ENCODE measurements around the gene ETFB.

The ETFB gene

GRCh38 chr19:51331716-51332115, 34.5 kb downstream of the ETFB start:
- no peak overlapping the region for H3K4me3 ChIP-seq (ENCODE audit: low read length)
- no peak for TF ChIP-seq CTCF (conservative IDR thresholded peaks at IDR 0.05; ENCODE audit: low read length)
- DNase-seq (ENCODE audit: low read depth) = no peak

GRCh38 chr19:51331193-51331592, 35.0 kb downstream of the ETFB start:
- TF ChIP-seq CTCF (conservative IDR thresholded peaks at IDR 0.05; ENCODE audit: low read length) = no peak
- no peak for DNase-seq (ENCODE audit: low read depth)
- H3K4me3 ChIP-seq (ENCODE audit: low read length) = no peak overlapping the region

GRCh38 chr19:51330366-51330765, 35.8 kb downstream of the ETFB start:
- no peak for TF ChIP-seq CTCF (conservative IDR thresholded peaks at IDR 0.05; ENCODE audit: low read length)
- no peak for DNase-seq (ENCODE audit: low read depth)
- H3K4me3 ChIP-seq (ENCODE audit: low read length) = no peak overlapping the region

- no peak for DNase-seq (ENCODE audit: low read depth)
- no peak overlapping the region for H3K4me3 ChIP-seq (ENCODE audit: low read length)
- no peak for TF ChIP-seq CTCF (conservative IDR thresholded peaks at IDR 0.05; ENCODE audit: low read length)
Measured at GRCh38 chr19:51329411-51329810, 36.8 kb downstream of the ETFB start.

GRCh38 chr19:51327066-51328001, 38.9 kb downstream of the ETFB start:
- TF ChIP-seq CTCF (conservative IDR thresholded peaks at IDR 0.05; ENCODE audit: low read length) = no peak
- DNase-seq (ENCODE audit: low read depth) = peak; percentile 32
- H3K4me3 ChIP-seq (ENCODE audit: low read length) = peak overlapping the region; percentile 26; the same call in 1 of the 2 replicates

- DNase-seq (ENCODE audit: low read depth) = no peak
- H3K4me3 ChIP-seq (ENCODE audit: low read length) = no peak overlapping the region
- TF ChIP-seq CTCF (conservative IDR thresholded peaks at IDR 0.05; ENCODE audit: low read length) = no peak
Measured at GRCh38 chr19:51326216-51327065, 39.7 kb downstream of the ETFB start.

Data from AG10803 (cell line).